Transverse colon (tissue), 4 donors: Measurements from ENCODE around the gene ARL11. TPM values are rescaled to one million over a fixed set of nuclear protein-coding genes. Genes with fewer than 3 reads are reported as not detected.

Source experiments
- DNase-seq: peaks from one replicate; pipeline ENCODE4 v3.0.0-alpha.2; 2019
- H3K27ac ChIP-seq, 4 donors: fragments of 200-600 bp; sonication (generic); 2 replicates each; pipeline ENCODE4 v1.5.1; 2016 to 2018; ENCODE audit warnings: inconsistent platforms in 4 of 4
- H3K27me3 ChIP-seq: fragments of 200-600 bp; sonication (generic); 2 replicates; pipeline ENCODE4 v1.5.1; 2017; ENCODE audit warnings: inconsistent platforms
- H3K36me3 ChIP-seq, 4 donors: fragments of 200-600 bp; sonication (generic); 2 replicates each; pipeline ENCODE4 v1.5.1; 2017 to 2019; ENCODE audit warnings: inconsistent platforms in 4 of 4
- H3K4me1 ChIP-seq, 4 donors: fragments of 200-600 bp; sonication (generic); 2 replicates each; pipeline ENCODE4 v1.5.1; 2017 to 2020; ENCODE audit warnings: inconsistent platforms in 4 of 4
- H3K4me3 ChIP-seq, 4 donors: fragments of 200-600 bp; sonication (generic); 1 replicate in 1 of 4; 2 replicates in 3 of 4; pipeline versions ENCODE4 v1.5.1 to v1.6.1; 2017 to 2019; ENCODE audit warnings: inconsistent platforms in 4 of 4
- H3K9me3 ChIP-seq, 2 donors: fragments of 200-600 bp; sonication (generic); 2 replicates each; pipeline ENCODE4 v1.5.1; 2017 to 2019; ENCODE audit warnings: inconsistent platforms in 2 of 2
- EP300 ChIP-seq: sonication (generic); formaldehyde crosslinking; IDR thresholded peaks from one replicate; pipeline ENCODE4 v1.6.1; 2017; ENCODE audit warnings: antibody characterized with exemption, low read depth
- POLR2A ChIP-seq: fragments of 450-650 bp; IDR thresholded peaks from one replicate; pipeline ENCODE4 v1.6.1; 2016; ENCODE audit warnings: antibody characterized with exemption, mild to moderate bottlenecking, moderate library complexity
- POLR2AphosphoS5 ChIP-seq, 3 donors: sonication (generic); formaldehyde crosslinking; IDR thresholded peaks; one replicate each; pipeline ENCODE4 v1.6.1; 2016; ENCODE audit warnings: antibody characterized with exemption in 3 of 3
- WGBS, 2 donors: methylation state at CpG; one replicate each; pipeline ENCODE4 v1.1.5; 2018; ENCODE audit warnings: low coverage in 1 of 2; 5-methylcytosine and 5-hydroxymethylcytosine counted together
- in situ Hi-C, 4 donors: fragments of 200-750 bp; cut with MboI; loops; one replicate each; pipeline versions ENCODE4 v1.15.0 to v1.15.1; 2017; ENCODE audit warnings: low sequenced_read_pairs in 3 of 4, low pct_ligation_motif_present in 1 of 4, low pct_unique_long_range_greater_than_20kb in 1 of 4
- intact Hi-C: fragments of 100-400 bp; cut with DNase I; formaldehyde crosslinking; loops from one replicate; pipeline ENCODE4 v1.15.1; 2023; ENCODE audit warnings: low total_unique reads
- total RNA-seq, 4 donors: library from RNA; depleted of rRNA; stranded (reverse); fragments of >200 nt; gene quantifications; one replicate each; pipeline ENCODE4 v1.1.0, GENCODE V29; 2016
- TF ChIP-seq, protein P1 (sequence below), 5 experiments: fragments of 200-600 bp in 3 of 5; fragments of 450-650 bp in 2 of 5; sonication (generic) in 3 of 5; IDR thresholded peaks; 1 replicate in 2 of 5; 2 replicates in 3 of 5; pipeline ENCODE4 v1.5.1; 2016 to 2017; ENCODE audit warnings: antibody characterized with exemption in 5 of 5, inconsistent platforms in 3 of 5, mild to moderate bottlenecking in 2 of 5, moderate library complexity in 1 of 5

Gene ARL11
- total RNA-seq, 4 donors from 2014 or later, result 0.68 to 0.79 TPM; not detected in 2

DNA sequence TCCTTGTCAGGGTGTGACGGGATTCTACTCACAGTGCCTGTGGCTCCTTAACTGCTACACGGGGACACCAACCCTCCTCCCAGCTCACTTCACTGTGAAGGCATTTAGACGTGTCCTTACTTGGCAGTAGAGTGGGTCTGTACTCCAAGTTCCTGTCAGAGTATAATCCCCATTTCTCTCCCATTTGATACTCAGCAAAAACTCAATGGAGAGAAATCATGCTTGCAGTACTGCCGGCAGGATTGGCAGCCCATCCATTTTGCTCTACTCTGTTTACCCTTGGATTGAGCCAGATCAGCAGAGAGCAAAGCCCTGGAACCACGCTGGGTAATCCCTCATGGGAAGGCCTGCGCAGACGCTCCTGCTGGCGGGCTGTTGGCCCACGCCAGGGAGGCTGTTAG lies 28.9 kb downstream of the ARL11 start:
- intact Hi-C loops, result no loop called here
- WGBS, 2 donors, result 74 to 80% methylated on average over 1 to 9 of the region's 9 CpGs
- in situ Hi-C loops, result loop anchor here in 2 of 4 donors (10.0 to 25.0 kb wide), 2 partner anchors 180 to 188 kb away; no protein-coding TSS in a partner anchor

DNA sequence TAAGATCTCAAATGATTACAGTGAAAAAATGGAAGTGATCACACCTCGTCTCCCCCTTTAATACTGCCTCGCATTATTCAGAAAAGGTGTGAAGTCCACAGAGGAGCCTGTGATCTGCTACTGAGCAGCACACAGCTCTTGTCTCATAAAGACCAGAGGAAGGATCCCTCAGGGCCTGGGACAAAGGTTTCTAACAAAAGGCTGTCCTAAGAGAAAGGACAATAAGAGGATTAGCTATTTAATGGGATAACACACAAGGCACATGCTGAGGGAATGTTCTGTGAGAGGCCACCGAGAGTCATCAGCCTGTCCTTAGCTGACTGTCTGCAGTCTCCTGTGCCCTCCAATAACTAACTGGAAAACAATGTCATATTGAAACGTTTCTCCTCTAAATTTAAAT lies 36.3 kb downstream of the ARL11 start:
- TF ChIP-seq EP300 (no peak), POLR2AphosphoS5 (IDR thresholded peaks at IDR 0.05) (no peak), POLR2A (no peak)
- TF ChIP-seq, protein P1, sequence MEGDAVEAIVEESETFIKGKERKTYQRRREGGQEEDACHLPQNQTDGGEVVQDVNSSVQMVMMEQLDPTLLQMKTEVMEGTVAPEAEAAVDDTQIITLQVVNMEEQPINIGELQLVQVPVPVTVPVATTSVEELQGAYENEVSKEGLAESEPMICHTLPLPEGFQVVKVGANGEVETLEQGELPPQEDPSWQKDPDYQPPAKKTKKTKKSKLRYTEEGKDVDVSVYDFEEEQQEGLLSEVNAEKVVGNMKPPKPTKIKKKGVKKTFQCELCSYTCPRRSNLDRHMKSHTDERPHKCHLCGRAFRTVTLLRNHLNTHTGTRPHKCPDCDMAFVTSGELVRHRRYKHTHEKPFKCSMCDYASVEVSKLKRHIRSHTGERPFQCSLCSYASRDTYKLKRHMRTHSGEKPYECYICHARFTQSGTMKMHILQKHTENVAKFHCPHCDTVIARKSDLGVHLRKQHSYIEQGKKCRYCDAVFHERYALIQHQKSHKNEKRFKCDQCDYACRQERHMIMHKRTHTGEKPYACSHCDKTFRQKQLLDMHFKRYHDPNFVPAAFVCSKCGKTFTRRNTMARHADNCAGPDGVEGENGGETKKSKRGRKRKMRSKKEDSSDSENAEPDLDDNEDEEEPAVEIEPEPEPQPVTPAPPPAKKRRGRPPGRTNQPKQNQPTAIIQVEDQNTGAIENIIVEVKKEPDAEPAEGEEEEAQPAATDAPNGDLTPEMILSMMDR (IDR thresholded peaks at IDR 0.05), result no peak
- DNase-seq, result no peak
- intact Hi-C loops, result loop anchor here (5.0 kb wide), 1 partner anchor 183 kb away; no protein-coding TSS in a partner anchor

More for the DNA sequence above, 28.9 kb downstream of the ARL11 start:
- Histone ChIP-seq H3K27me3 (no peaks in the 10 kb centered on the region), H3K4me3 (no peak overlapping the region), H3K9me3 (no peaks in the 10 kb centered on the region), H3K36me3 (peaks cover 0 to 2% (median 0%) of the 10 kb centered on the region in 4 donors), H3K27ac (no peak overlapping the region), H3K4me1 (peaks cover 0 to 8% (median 0%) of the 10 kb centered on the region in 4 donors)
- no peak for TF ChIP-seq POLR2A
- no peak for TF ChIP-seq POLR2AphosphoS5 (IDR thresholded peaks at IDR 0.05)
- TF ChIP-seq EP300, result no peak
- TF ChIP-seq, protein P1 (IDR thresholded peaks at IDR 0.05), result no peak
- no peak for DNase-seq

DNA sequence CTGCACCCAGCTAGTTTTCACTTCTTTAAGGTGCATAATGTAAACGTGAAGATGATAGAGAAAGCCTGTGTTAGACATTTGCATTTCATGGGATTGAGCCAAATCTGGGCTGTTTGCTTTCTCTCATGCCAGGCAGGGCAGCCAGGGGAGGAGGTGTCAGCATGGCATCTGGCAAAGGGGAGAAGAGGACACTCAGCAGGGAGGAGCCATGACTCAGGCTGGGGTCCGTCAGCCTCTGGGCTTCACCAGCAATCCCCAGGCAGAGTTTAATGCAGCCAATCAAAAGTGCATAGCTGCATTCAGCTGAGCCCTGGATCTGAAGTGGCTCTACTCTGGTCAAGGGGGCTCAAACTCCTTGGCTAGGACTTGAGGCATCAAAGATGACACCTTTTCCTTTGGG lies 39.5 kb downstream of the ARL11 start:
- intact Hi-C loops, result loop anchor here (5.0 kb wide), 1 partner anchor 180 kb away; no protein-coding TSS in a partner anchor
- no peak for DNase-seq
- no peaks in the 10 kb centered on the region for H3K9me3 ChIP-seq

More for the DNA sequence above, 36.3 kb downstream of the ARL11 start:
- Histone ChIP-seq H3K4me3 (no peak overlapping the region), H3K4me1 (no peaks in the 10 kb centered on the region), H3K36me3 (peaks cover 0 to 9% (median 0%) of the 10 kb centered on the region in 4 donors), H3K9me3 (no peaks in the 10 kb centered on the region), H3K27ac (no peak overlapping the region), H3K27me3 (no peaks in the 10 kb centered on the region)
- in situ Hi-C loops, result loop anchor here in 1 of 4 donors (25.0 kb wide), 1 partner anchor 173 kb away; no protein-coding TSS in a partner anchor
- WGBS, 2 donors, result 87 to 94% methylated on average over 4 of the region's 4 CpGs

DNA sequence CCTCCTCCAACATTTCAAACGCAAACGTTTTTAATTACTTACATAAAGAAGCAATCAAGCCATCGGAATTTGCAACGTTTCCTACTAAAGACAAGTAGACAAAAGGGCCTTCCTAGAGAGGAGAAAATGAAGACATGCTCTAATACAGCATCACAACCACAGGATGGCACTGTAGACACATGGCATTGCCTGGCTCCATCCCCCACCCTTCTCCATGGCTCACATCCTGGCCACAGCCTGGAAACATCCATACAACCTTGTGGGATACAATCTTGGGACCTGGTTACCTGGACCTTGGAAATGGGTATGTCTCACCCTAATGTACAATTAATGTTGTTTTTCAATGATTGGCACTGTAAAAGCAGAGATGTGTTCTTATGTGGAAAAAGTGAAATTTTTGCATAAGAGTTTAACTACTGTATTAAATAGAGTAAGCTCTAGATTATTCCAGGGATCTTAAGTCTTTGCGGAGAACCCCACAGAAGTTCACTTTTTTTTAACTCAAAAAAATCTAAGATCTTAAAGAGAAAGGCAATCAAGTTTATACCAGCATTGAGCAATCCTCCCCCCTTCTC lies 41.5 kb downstream of the ARL11 start:
- DNase-seq, result peak; percentile 60
- H3K4me3 ChIP-seq, result no peak overlapping the region
- H3K36me3 ChIP-seq, result no peaks in the 10 kb centered on the region
- H3K27me3 ChIP-seq, result no peaks in the 10 kb centered on the region
- no peak for TF ChIP-seq POLR2AphosphoS5 (IDR thresholded peaks at IDR 0.05)
- TF ChIP-seq, protein P1 (IDR thresholded peaks at IDR 0.05), result peak; percentile 56 to 72 (median 60)
- intact Hi-C loops, result loop anchor here (5.0 kb wide), 1 partner anchor 177 kb away; no protein-coding TSS in a partner anchor
- no peaks in the 10 kb centered on the region for H3K9me3 ChIP-seq
- WGBS, 2 donors, result 42 to 66% methylated on average over 5 of the region's 5 CpGs
- H3K27ac ChIP-seq, result no peak overlapping the region
- no peaks in the 10 kb centered on the region for H3K4me1 ChIP-seq
- in situ Hi-C loops, result loop anchor here in 2 of 4 donors (10.0 to 25.0 kb wide), 2 partner anchors 167 to 175 kb away; no protein-coding TSS in a partner anchor

More for the DNA sequence above, 39.5 kb downstream of the ARL11 start:
- TF ChIP-seq POLR2AphosphoS5 (IDR thresholded peaks at IDR 0.05) (no peak), POLR2A (no peak), EP300 (no peak)
- TF ChIP-seq, protein P1 (IDR thresholded peaks at IDR 0.05), result no peak
- no peak overlapping the region for H3K27ac ChIP-seq
- H3K4me1 ChIP-seq, result no peaks in the 10 kb centered on the region
- in situ Hi-C loops, result loop anchor here in 1 of 4 donors (25.0 kb wide), 1 partner anchor 170 kb away; no protein-coding TSS in a partner anchor
- H3K4me3 ChIP-seq, result no peak overlapping the region
- H3K27me3 ChIP-seq, result no peaks in the 10 kb centered on the region
- peaks cover 0 to 2% (median 0%) of the 10 kb centered on the region in 4 donors for H3K36me3 ChIP-seq
- 63 to 73% methylated on average over 1 to 2 of the region's 2 CpGs for WGBS, 2 donors
